HTERT RPE-1 (cell line): ENCODE data around the gene SIPA1L3.

Source experiments
- in situ Hi-C: fragments of 300-500 bp; cut with MboI; formaldehyde crosslinking; loops from 4 replicates; pipeline ENCODE4 v1.14.3; 2020; ENCODE audit warnings: low sequenced_read_pairs

The SIPA1L3 gene

GRCh38 chr19:38093154-38093553 is 186.1 kb downstream of the SIPA1L3 start:
- in situ Hi-C loops: no loop called here

DNA sequence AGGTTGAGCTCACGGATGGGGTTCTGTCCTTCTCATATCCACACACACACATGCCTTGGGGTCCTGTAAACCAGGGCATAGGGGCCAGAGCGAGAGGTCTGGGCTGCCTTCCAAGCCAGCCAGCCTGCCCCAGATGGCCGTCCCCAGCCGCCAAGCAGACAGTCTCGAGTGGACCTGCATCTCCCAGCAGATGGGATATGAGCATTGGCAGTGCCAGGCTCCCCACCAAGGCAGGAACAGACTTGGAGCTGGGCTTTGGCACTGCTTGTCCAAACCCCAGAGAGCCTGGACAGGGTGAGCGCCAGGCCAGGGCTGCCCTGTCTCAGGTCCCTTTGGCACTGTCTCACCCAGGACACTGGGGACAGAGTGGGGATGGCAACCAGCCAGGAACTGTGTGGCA is 186.6 kb downstream of the SIPA1L3 start:
- in situ Hi-C loops: no loop called here

GRCh38 chr19:38095411-38096308 is 188.7 kb downstream of the SIPA1L3 start:
- in situ Hi-C loops: no loop called here

DNA sequence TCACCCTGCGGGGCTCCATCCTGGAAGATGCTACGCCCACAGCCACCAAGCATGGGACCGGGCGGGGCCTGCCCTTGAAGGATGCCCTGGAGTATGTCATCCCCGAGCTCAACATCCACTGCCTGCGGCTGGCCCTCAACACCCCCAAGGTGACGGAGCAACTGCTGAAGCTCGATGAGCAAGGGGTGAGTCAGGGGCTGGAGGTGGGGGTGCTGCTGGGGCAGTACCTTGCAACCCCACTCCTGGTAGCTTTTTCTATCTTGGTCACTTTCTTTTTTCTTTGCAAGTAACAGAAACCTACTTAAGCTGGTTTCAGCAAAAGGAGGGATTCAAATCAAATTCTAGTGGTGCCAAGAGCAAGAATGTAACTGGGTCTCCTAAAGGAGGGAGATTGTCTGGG is 193.0 kb downstream of the SIPA1L3 start:
- in situ Hi-C loops: no loop called here

- in situ Hi-C loops: no loop called here
Observed at GRCh38 chr19:38100589-38100988, 193.6 kb downstream of the SIPA1L3 start.

GRCh38 chr19:38101723-38102122 is 194.7 kb downstream of the SIPA1L3 start:
- in situ Hi-C loops: no loop called here

- in situ Hi-C loops: no loop called here
Observed at GRCh38 chr19:38105574-38105973, 198.6 kb downstream of the SIPA1L3 start.

DNA sequence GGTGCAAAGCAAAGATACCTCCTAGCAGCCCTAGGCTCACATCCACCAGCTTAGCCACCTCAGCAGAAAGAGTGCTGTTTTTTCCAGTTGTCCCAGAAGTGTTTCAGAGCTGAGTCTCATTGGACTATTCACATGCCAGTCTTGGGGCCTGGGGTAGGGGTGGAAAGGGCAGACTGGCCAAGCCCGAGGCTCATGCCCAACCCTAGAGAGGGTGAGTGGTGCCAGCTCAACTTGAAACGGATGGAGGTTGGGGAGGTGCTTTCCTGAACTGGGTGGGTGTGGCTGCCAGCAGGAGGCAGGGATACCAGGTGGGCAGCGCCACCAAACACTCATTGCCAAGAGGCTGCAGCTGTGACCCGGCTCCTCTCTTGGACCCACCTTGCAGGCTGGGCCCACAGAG is 200.1 kb downstream of the SIPA1L3 start:
- in situ Hi-C loops: no loop called here

DNA sequence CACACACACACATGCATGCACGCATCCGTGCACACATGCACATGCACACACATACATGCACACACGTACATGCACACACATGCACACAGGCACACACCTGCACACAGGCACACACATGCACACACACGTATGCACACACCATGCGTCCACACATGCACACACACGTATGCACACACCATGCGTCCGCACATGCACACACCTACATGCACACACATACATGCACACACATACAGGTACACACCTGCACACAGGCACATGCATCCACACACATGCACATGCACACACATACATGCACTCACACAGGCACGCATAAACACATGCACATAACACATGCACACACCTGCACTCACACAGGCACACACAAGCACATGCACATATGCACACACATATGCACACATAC is 204.9 kb downstream of the SIPA1L3 start:
- in situ Hi-C loops: no loop called here

- in situ Hi-C loops: no loop called here
Observed at GRCh38 chr19:38114651-38115050, 207.6 kb downstream of the SIPA1L3 start.

GRCh38 chr19:38115271-38115802 is 208.3 kb downstream of the SIPA1L3 start:
- in situ Hi-C loops: no loop called here

DNA sequence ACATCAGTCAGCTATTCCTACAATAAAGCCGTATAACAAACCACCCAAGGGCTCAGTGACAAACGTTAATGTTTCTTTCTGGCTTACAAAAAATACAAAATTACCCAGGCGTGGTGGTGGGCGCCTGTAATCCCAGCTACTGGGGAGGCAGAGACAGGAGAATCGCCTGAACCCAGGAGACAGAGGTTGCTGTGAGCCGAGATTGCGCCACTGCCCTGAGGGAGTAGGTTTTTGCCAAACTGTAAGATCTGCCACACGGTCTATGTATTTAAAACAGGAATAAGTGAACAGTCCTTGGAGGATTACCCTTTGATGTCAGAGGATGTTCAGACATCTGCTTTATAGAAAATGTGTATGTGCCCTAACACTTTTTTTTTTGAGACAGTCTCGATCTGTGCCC is 211.2 kb downstream of the SIPA1L3 start:
- in situ Hi-C loops: no loop called here

DNA sequence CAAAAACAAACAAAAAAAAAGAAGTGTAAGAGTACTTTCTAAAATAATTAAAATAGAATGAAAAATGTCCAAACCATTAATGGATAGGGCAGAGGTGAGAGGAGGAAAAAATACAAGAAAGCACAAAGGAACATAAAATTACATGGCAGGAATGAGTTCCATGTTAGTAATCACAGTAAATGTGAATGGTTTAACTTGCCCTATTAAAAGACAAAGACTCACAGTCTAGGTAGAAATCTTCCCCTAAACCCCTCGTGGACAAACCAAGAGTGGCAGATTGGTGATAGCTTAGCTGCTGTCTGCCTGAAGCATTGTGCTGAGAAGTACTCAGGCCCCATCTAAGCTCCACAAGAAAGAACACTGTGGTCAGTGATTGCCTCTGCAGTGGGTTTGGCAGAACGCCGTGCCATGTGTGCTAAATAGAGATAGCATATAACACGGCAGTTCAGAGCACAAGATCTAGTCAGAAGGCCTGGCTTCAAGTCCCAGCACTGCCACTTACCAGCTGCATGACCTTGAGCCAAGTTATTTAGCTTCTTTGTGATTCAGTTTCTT is 213.5 kb downstream of the SIPA1L3 start:
- in situ Hi-C loops: no loop called here

- in situ Hi-C loops: no loop called here
Observed at GRCh38 chr19:38122402-38123093, 215.5 kb downstream of the SIPA1L3 start.

DNA sequence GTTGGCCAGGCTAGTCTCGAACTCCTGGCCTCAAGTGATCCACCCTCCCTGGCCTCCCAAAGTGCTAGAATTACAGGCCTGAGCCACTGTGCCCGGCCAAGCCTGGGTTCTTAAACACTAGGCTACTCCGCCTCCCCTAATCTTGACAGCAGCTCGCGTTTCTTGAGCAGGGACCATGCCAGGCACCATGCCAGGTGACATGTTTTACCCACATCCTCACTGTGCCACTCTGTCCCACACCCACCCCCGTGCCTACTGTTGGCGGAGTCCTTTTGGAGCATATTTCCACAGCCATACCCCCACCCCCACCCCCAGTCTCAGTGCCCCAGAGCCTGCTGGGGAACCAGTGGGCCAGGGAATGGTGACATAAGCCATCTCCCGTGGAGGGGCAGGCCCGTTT is 218.2 kb downstream of the SIPA1L3 start:
- in situ Hi-C loops: no loop called here

DNA sequence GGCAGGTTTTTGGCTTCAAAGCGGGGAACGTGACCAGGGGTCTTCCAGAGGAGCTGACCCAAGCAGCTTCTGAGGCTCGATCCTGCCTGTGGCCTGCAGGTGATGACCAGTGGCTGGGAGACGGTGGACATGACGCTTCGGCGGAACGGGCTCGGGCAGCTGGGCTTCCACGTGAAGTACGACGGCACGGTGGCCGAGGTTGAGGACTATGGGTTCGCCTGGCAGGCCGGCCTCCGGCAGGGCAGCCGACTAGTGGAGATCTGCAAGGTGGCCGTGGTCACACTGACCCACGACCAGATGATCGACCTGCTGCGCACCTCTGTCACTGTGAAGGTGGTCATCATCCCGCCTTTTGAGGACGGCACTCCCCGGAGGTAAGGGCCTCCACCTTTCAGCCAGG is 223.4 kb downstream of the SIPA1L3 start:
- in situ Hi-C loops: no loop called here

- in situ Hi-C loops: no loop called here
Observed at GRCh38 chr19:38132781-38133180, 225.8 kb downstream of the SIPA1L3 start.

DNA sequence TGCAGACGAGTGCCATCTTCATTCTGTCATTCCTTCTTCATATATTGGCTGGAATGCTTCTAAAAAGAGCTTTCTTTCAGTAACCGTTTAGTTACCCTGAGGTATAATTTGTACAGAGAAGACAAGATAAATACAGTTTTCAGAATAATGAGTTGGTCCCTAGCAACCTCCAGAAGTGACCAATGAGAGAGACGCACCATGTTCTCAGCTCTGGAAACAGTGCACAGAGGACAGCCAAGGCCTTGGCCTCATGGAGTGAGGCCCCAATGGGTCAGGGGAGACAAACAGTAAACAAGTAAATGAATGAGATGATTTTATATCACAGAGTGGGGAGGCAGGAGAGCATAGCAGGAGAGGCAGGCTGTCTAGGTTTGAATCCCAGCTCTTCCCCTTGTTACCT is 226.3 kb downstream of the SIPA1L3 start:
- in situ Hi-C loops: no loop called here

GRCh38 chr19:38134540-38135149 is 227.6 kb downstream of the SIPA1L3 start:
- in situ Hi-C loops: no loop called here

DNA sequence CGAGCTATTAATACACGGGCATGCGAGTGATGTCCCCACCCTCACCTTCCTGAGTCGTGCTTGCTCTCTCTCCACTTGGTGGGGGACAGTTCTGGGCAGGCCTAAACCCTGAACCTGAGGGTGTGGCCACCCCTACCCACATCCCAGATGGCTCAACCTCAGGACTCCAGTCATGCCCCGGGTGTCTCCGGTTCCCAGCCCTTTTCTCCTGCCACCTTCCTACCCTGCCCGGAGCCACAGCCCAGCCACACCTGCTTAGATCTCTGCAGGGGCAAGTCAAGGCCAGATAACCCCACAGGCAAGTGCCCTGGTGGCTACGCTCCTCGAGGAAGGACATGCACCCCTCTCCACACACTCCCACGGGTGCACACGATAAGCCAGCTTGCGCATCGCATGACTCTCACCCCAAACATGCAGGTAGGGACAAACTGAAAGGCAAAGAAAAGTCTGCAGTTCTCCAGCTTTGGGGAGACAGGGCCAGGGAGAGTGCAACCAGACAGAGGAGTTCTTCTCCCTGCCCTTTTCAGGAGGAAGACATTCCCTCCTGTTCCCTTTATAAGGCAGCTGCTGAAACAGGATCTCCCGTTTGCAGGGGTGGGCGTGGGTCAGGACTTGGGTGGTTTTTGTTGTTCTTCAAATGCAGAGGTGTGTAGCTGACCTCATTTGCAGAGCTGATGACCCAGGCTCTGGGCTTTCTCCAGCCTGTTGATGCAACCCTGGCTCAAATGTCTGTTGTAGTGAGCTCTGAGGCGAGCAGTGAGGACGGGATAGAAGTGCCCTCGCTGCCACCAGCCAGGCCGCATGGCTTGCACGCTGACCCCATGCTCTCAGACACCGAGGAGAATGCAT is 228.4 kb downstream of the SIPA1L3 start:
- in situ Hi-C loops: no loop called here
